GM18505 (cell line): ENCODE results near the gene OLFML2A.
"Not testable (repeated sequence)": the region's sequence is repeated elsewhere in the genome, so short reads cannot be mapped to it uniquely, and the experiment has no call there.

Experiments used
- ATAC-seq: cut with Tn5 transposase; IDR thresholded peaks from one replicate; pipeline ENCODE4 v1.9.1; 2021; ENCODE audit not compliant: unreplicated experiment
- POLR2A ChIP-seq: IDR thresholded peaks from 4 replicates; pipeline ENCODE4 v1.6.1; 2011; ENCODE audit warnings: borderline replicate concordance; ENCODE audit not compliant: insufficient read depth, insufficient read length; ENCODE audit errors: extremely low read depth

Gene OLFML2A

GRCh38 chr9:124841075-124841821 lies 64.3 kb downstream of the OLFML2A start:
- ATAC-seq, result no peak

GRCh38 chr9:124843456-124844034 lies 66.6 kb downstream of the OLFML2A start:
- TF ChIP-seq POLR2A, result no peak
- no peak for ATAC-seq

More at GRCh38 chr9:124841075-124841821, 64.3 kb downstream of the OLFML2A start:
- TF ChIP-seq POLR2A, result no peak

- TF ChIP-seq POLR2A, result no peak
- no peak for ATAC-seq
These were observed 67.4 kb downstream of the OLFML2A start for GRCh38 chr9:124844291-124844690.

- ATAC-seq, result not testable (repeated sequence)
These were observed 69.5 kb downstream of the OLFML2A start for GRCh38 chr9:124846467-124846866.

GRCh38 chr9:124846969-124847368 lies 70.0 kb downstream of the OLFML2A start:
- ATAC-seq, result no peak
- TF ChIP-seq POLR2A, result no peak

GRCh38 chr9:124849801-124850200 lies 72.9 kb downstream of the OLFML2A start:
- TF ChIP-seq POLR2A, result no peak
- ATAC-seq, result no peak

GRCh38 chr9:124852121-124852828 lies 75.3 kb downstream of the OLFML2A start:
- no peak for ATAC-seq
- no peak for TF ChIP-seq POLR2A

- TF ChIP-seq POLR2A, result no peak
- ATAC-seq, result peak; percentile 69
These were observed 76.0 kb downstream of the OLFML2A start, which contains the start of gene WDR38 for GRCh38 chr9:124852829-124853531. WDR38 (plus strand) TSS chr9:124853460; CDS start chr9:124853532, 72 bp downstream.

- TF ChIP-seq POLR2A, result no peak
- no peak for ATAC-seq
These were observed 76.7 kb downstream of the OLFML2A start for GRCh38 chr9:124853605-124854143.

GRCh38 chr9:124854161-124854560 lies 77.2 kb downstream of the OLFML2A start:
- ATAC-seq, result no peak
- no peak for TF ChIP-seq POLR2A

GRCh38 chr9:124854822-124855221 lies 77.9 kb downstream of the OLFML2A start:
- no peak for TF ChIP-seq POLR2A

GRCh38 chr9:124855566-124855943 lies 78.6 kb downstream of the OLFML2A start:
- ATAC-seq, result no peak
- TF ChIP-seq POLR2A, result no peak

More at GRCh38 chr9:124854822-124855221, 77.9 kb downstream of the OLFML2A start:
- no peak for ATAC-seq
